Spleen (tissue), 7 donors: ENCODE results near the gene BSND.

ENCODE experiments used
- POLR2A ChIP-seq, 3 donors: fragments of 450-650 bp; IDR thresholded peaks; one replicate each; pipeline ENCODE4 v1.5.1; 2017; ENCODE audit warnings: antibody characterized with exemption in 3 of 3, mild to moderate bottlenecking in 1 of 3
- TF ChIP-seq, protein P1 (sequence below), 11 experiments: fragments of 200-600 bp in 7 of 11; fragments of 450-650 bp in 4 of 11; sonication (generic) in 4 of 11; IDR thresholded peaks in 8 of 11; conservative IDR thresholded peaks in 3 of 11; 1 replicate in 7 of 11; 2 replicates in 4 of 11; pipeline versions ENCODE4 v1.4.0 to v1.8.0; 2016 to 2021; ENCODE audit warnings: antibody characterized with exemption in 11 of 11, inconsistent platforms in 4 of 11, mild to moderate bottlenecking in 1 of 11
- donor health status: DM: no; HTN: no; CAD: no; lungs with moderate emphysema.
- donor health status: DM: no; HTN: no; CAD: no.
- donor health status: DM: no; HTN: no; CAD: no.

DNA sequence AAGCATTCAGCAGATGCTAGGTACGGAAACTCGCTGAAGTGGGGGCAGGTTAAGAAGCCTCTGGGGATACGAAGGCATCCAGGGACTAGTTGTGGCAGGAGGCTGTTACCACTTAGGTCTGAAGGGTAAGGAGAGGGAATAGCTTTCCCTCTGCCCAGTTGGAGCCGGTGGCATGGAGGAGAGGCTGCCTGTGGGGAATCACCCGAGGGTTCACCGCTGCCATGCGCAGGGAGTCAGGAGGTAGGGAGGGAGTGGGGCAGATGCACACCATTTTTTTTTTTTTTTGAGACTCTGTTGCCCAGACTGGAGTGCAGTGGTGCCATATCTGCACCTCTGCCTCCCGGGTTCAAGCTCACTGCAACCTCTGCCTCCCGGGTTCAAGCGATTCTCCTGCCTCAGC, 46.7 kb downstream of the BSND start:
- no peak for TF ChIP-seq POLR2A (IDR thresholded peaks at IDR 0.05)
- TF ChIP-seq, protein P1, sequence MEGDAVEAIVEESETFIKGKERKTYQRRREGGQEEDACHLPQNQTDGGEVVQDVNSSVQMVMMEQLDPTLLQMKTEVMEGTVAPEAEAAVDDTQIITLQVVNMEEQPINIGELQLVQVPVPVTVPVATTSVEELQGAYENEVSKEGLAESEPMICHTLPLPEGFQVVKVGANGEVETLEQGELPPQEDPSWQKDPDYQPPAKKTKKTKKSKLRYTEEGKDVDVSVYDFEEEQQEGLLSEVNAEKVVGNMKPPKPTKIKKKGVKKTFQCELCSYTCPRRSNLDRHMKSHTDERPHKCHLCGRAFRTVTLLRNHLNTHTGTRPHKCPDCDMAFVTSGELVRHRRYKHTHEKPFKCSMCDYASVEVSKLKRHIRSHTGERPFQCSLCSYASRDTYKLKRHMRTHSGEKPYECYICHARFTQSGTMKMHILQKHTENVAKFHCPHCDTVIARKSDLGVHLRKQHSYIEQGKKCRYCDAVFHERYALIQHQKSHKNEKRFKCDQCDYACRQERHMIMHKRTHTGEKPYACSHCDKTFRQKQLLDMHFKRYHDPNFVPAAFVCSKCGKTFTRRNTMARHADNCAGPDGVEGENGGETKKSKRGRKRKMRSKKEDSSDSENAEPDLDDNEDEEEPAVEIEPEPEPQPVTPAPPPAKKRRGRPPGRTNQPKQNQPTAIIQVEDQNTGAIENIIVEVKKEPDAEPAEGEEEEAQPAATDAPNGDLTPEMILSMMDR (IDR thresholded peaks at IDR 0.05 in 8 of 11, conservative IDR thresholded peaks at IDR 0.05 in 3 of 11) = no peak
